ENCODE results near the gene IER2. TPM values are rescaled to one million over a fixed set of nuclear protein-coding genes. Genes with fewer than 3 reads are reported as not detected.
A peak's percentile ranks its signal among the peaks of the same experiment; 100 is the strongest.

Gene IER2
- total and polyA plus RNA-seq, 9 of the 15 experiments (the other 6 are each of a cell fraction or from before 2014, with no cell fraction given): 4.5 to 205 (median 23.7) TPM

GRCh38 chr19:13122980-13123957 is 26.9 kb upstream of the IER2 start (continued):
- TF ChIP-seq CUX1 (CRISPR knock-in tag; IDR thresholded peaks at IDR 0.05): no peak
- TF ChIP-seq SUPT5H (IDR thresholded peaks at IDR 0.05): no peak
- TF ChIP-seq RBM25 (IDR thresholded peaks at IDR 0.05; ENCODE audit: low read depth, low read length, severe bottlenecking): peak; percentile 69
- TF ChIP-seq RCOR1 (IDR thresholded peaks at IDR 0.05; ENCODE audit: borderline replicate concordance in 1 of 2, low read depth in 2 of 2, low read length in 2 of 2): no peak
- no peak for TF ChIP-seq HDAC6 (IDR thresholded peaks at IDR 0.05; ENCODE audit: low read depth, low read length)
- TF ChIP-seq RUNX1 (IDR thresholded peaks at IDR 0.05; ENCODE audit: low read depth): no peak
- no peak for TF ChIP-seq NR1H2 (CRISPR knock-in tag; IDR thresholded peaks at IDR 0.05)
- no peak for TF ChIP-seq ZNF561 (CRISPR knock-in tag; conservative IDR thresholded peaks at IDR 0.05)
- TF ChIP-seq ILK (tag; IDR thresholded peaks at IDR 0.05; ENCODE audit: borderline replicate concordance, low read depth): no peak
- TF ChIP-seq CSDE1 (IDR thresholded peaks at IDR 0.05): no peak
- no peak for TF ChIP-seq ZNF551 (CRISPR knock-in tag; IDR thresholded peaks at IDR 0.05)
- TF ChIP-seq ZBTB40 (IDR thresholded peaks at IDR 0.05): no peak
- no peak for TF ChIP-seq ZBTB40 (CRISPR knock-in tag; IDR thresholded peaks at IDR 0.05)
- no peak for TF ChIP-seq NFATC3 (IDR thresholded peaks at IDR 0.05)
